Endothelial cell (in vitro differentiated cells): ENCODE data around the gene RHOBTB1. TPM values are rescaled to one million over a fixed set of nuclear protein-coding genes. Genes with fewer than 3 reads are reported as not detected.

Experiments
- DNase-seq: peaks from one replicate; pipeline ENCODE4 v3.0.0; 2021; ENCODE audit warnings: low spot score
- H3K27ac Mint-ChIP-seq: one replicate; pipeline ENCODE4 v1.8.0; 2021; ENCODE audit warnings: mixed read lengths, inconsistent platforms; ENCODE audit not compliant: unreplicated experiment
- H3K27me3 Mint-ChIP-seq: one replicate; pipeline ENCODE4 v1.8.0; 2021; ENCODE audit warnings: mild to moderate bottlenecking, moderate library complexity, mixed read lengths, inconsistent platforms; ENCODE audit not compliant: unreplicated experiment
- H3K36me3 Mint-ChIP-seq: one replicate; pipeline ENCODE4 v1.8.0; 2021; ENCODE audit warnings: mild to moderate bottlenecking, low read depth, mixed read lengths, inconsistent platforms; ENCODE audit not compliant: unreplicated experiment
- H3K4me1 Mint-ChIP-seq: one replicate; pipeline ENCODE4 v1.8.0; 2021; ENCODE audit warnings: mild to moderate bottlenecking, mixed read lengths, inconsistent platforms; ENCODE audit not compliant: unreplicated experiment
- H3K4me3 Mint-ChIP-seq: one replicate; pipeline ENCODE4 v1.8.0; 2021; ENCODE audit warnings: mild to moderate bottlenecking, mixed read lengths, inconsistent platforms; ENCODE audit not compliant: unreplicated experiment
- H3K9me3 Mint-ChIP-seq: one replicate; pipeline ENCODE4 v1.8.0; 2021; ENCODE audit warnings: mixed read lengths, inconsistent platforms; ENCODE audit not compliant: unreplicated experiment
- CTCF ChIP-seq: fragments of 200-600 bp; sonication (generic); IDR thresholded peaks from one replicate; pipeline ENCODE4 v1.5.0; 2021; ENCODE audit warnings: antibody characterized with exemption; ENCODE audit not compliant: unreplicated experiment
- total RNA-seq: library from RNA; stranded (reverse); fragmentation: NEBNext Ultra II Directional; extraction: Animal tissue kit (Norgen Biotek cat#: 25700); gene quantifications from one replicate; pipeline ENCODE4 v1.2.1, GENCODE V29; 2021; ENCODE audit not compliant: unreplicated experiment

The RHOBTB1 gene
- total RNA-seq, 1 donor from 2014 or later, result 20.3 TPM

DNA sequence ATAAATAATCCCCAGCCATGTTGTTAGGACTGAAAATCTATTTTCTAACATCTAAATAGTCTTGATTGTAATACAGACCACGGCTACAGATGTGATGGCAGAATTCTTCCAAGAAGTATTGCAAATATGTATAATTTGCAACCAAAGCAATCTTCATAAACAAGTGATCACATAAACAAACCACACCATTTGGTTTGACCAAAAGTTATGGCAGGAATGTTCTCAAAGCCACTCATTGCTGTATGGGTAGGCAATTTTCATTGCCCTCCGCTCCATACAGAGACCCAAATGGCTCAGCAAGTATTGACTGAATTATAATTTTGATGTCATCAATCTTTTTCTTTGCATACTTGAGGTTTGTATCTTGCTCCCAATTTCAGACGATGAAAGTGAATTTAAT lies 19.0 kb upstream of the RHOBTB1 start:
- H3K27me3 Mint-ChIP-seq, result no peaks in the 10 kb centered on the region
- H3K4me1 Mint-ChIP-seq, result peaks cover 10% of the 10 kb centered on the region
- no peaks in the 10 kb centered on the region for H3K36me3 Mint-ChIP-seq
- no peak overlapping the region for H3K27ac Mint-ChIP-seq
- H3K4me3 Mint-ChIP-seq, result no peak overlapping the region
- no peaks in the 10 kb centered on the region for H3K9me3 Mint-ChIP-seq
- TF ChIP-seq CTCF, result no peak
- DNase-seq, result no peak

GRCh38 chr10:60960913-60961312 lies 16.9 kb upstream of the RHOBTB1 start:
- TF ChIP-seq CTCF, result no peak
- Mint-ChIP-seq H3K36me3 (no peaks in the 10 kb centered on the region), H3K4me3 (no peak overlapping the region), H3K27ac (no peak overlapping the region), H3K27me3 (no peaks in the 10 kb centered on the region), H3K9me3 (no peaks in the 10 kb centered on the region), H3K4me1 (peaks cover 10% of the 10 kb centered on the region)
- DNase-seq, result no peak

GRCh38 chr10:60960031-60960430 lies 16.0 kb upstream of the RHOBTB1 start:
- H3K9me3 Mint-ChIP-seq, result no peaks in the 10 kb centered on the region
- peaks cover 10% of the 10 kb centered on the region for H3K4me1 Mint-ChIP-seq
- DNase-seq, result no peak
- H3K4me3 Mint-ChIP-seq, result no peak overlapping the region
- no peak for TF ChIP-seq CTCF
- no peaks in the 10 kb centered on the region for H3K27me3 Mint-ChIP-seq
- H3K36me3 Mint-ChIP-seq, result no peaks in the 10 kb centered on the region
- H3K27ac Mint-ChIP-seq, result no peak overlapping the region

- H3K4me1 Mint-ChIP-seq, result peaks cover 9% of the 10 kb centered on the region
- no peak overlapping the region for H3K27ac Mint-ChIP-seq
- H3K36me3 Mint-ChIP-seq, result no peaks in the 10 kb centered on the region
- H3K9me3 Mint-ChIP-seq, result no peaks in the 10 kb centered on the region
- H3K4me3 Mint-ChIP-seq, result no peak overlapping the region
- H3K27me3 Mint-ChIP-seq, result no peaks in the 10 kb centered on the region
- TF ChIP-seq CTCF, result no peak
- DNase-seq, result no peak
Measured at GRCh38 chr10:60958892-60959601, 15.1 kb upstream of the RHOBTB1 start.

DNA sequence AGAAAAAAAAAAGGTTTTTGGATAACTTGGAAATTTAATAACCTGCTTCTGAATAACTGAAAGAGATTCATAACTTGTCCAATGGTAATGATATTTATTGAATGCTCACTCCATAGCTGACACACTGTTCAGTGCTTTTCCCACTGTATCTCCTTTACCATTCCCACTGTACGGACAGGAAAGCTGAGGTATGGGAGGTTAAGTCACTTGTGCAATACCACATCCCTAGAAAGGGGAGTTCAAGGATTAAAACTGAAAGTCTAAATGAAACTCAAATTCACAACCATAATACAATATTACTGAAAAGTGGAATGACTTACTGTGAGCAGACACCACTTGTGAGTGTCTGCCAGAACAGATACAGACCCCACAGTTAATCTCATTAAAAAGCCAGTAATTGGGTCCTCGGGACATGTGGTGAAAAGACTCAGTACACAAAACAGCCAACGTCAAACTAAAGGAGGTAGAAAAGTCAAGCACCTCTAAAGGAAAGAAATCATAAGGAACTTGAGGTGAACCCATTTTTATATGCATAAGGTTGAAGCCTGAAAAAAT lies 13.8 kb upstream of the RHOBTB1 start:
- no peaks in the 10 kb centered on the region for H3K9me3 Mint-ChIP-seq
- no peak overlapping the region for H3K27ac Mint-ChIP-seq
- no peaks in the 10 kb centered on the region for H3K27me3 Mint-ChIP-seq
- TF ChIP-seq CTCF, result no peak
- DNase-seq, result no peak
- no peak overlapping the region for H3K4me3 Mint-ChIP-seq
- no peaks in the 10 kb centered on the region for H3K4me1 Mint-ChIP-seq
- H3K36me3 Mint-ChIP-seq, result no peaks in the 10 kb centered on the region
